DMS53 treated with DMSO at 0.1 percent for 48 hours (cell line): ENCODE data around the gene PTPN1.

Experiments
- DNase-seq: peaks from one replicate; lab custom pipeline; 2025; ENCODE audit not compliant: unreplicated experiment; lab: John Stamatoyannopoulos, UW

Gene PTPN1

GRCh38 chr20:50510706-50511542 lies 741 bp downstream of the PTPN1 start:
- DNase-seq: no peak

- no peak for DNase-seq
These were observed 2.1 kb downstream of the PTPN1 start for GRCh38 chr20:50512323-50512722.

- no peak for DNase-seq
These were observed 3.2 kb downstream of the PTPN1 start for GRCh38 chr20:50513169-50514034.

- no peak for DNase-seq
These were observed 3.8 kb downstream of the PTPN1 start for GRCh38 chr20:50514035-50514337.

- no peak for DNase-seq
These were observed 4.6 kb downstream of the PTPN1 start for GRCh38 chr20:50514750-50515149.

- DNase-seq: no peak
These were observed 5.4 kb downstream of the PTPN1 start for GRCh38 chr20:50515471-50516106.

- no peak for DNase-seq
These were observed 6.2 kb downstream of the PTPN1 start for GRCh38 chr20:50516180-50516934.

GRCh38 chr20:50516935-50517816 lies 7.0 kb downstream of the PTPN1 start:
- DNase-seq: no peak

- no peak for DNase-seq
These were observed 7.6 kb downstream of the PTPN1 start for GRCh38 chr20:50517817-50518154.

- no peak for DNase-seq
These were observed 8.1 kb downstream of the PTPN1 start for GRCh38 chr20:50518270-50518721.

GRCh38 chr20:50519036-50519762 lies 9.0 kb downstream of the PTPN1 start:
- DNase-seq: no peak

GRCh38 chr20:50520222-50520880 lies 10.2 kb downstream of the PTPN1 start:
- DNase-seq: no peak

GRCh38 chr20:50521221-50522052 lies 11.3 kb downstream of the PTPN1 start:
- DNase-seq: no peak

GRCh38 chr20:50522053-50522674 lies 12.0 kb downstream of the PTPN1 start:
- no peak for DNase-seq

- no peak for DNase-seq
These were observed 13.5 kb downstream of the PTPN1 start for GRCh38 chr20:50523552-50524167.

GRCh38 chr20:50525681-50526080 lies 15.5 kb downstream of the PTPN1 start:
- no peak for DNase-seq

GRCh38 chr20:50526403-50526989 lies 16.3 kb downstream of the PTPN1 start:
- DNase-seq: no peak
